GM21723 (cell line): ENCODE measurements around the gene INSR.

Experiments
- ATAC-seq: cut with Tn5 transposase; IDR thresholded peaks from one replicate; pipeline ENCODE4 v1.9.1; 2021; ENCODE audit warnings: mild to moderate bottlenecking, moderate library complexity; ENCODE audit not compliant: unreplicated experiment

The INSR gene

GRCh38 chr19:7197760-7198696, 96.2 kb downstream of the INSR start:
- peak; percentile 83 for ATAC-seq

- ATAC-seq: peak; percentile 68
These were observed 97.0 kb downstream of the INSR start for GRCh38 chr19:7197119-7197759.

GRCh38 chr19:7196763-7197118, 97.5 kb downstream of the INSR start:
- ATAC-seq: no peak

GRCh38 chr19:7195046-7195445, 99.2 kb downstream of the INSR start:
- no peak for ATAC-seq

GRCh38 chr19:7194566-7194965, 99.6 kb downstream of the INSR start:
- ATAC-seq: no peak

- no peak for ATAC-seq
These were observed 102.1 kb downstream of the INSR start for GRCh38 chr19:7191946-7192691.

GRCh38 chr19:7188698-7189629, 105.2 kb downstream of the INSR start:
- no peak for ATAC-seq

- ATAC-seq: no peak
These were observed 106.4 kb downstream of the INSR start for GRCh38 chr19:7187605-7188339.

GRCh38 chr19:7182489-7182888, 111.7 kb downstream of the INSR start:
- no peak for ATAC-seq

- ATAC-seq: no peak
These were observed 114.3 kb downstream of the INSR start for GRCh38 chr19:7179917-7180306.

GRCh38 chr19:7177926-7178325, 116.3 kb downstream of the INSR start:
- ATAC-seq: no peak

- no peak for ATAC-seq
These were observed 117.4 kb downstream of the INSR start for GRCh38 chr19:7176792-7177191.

GRCh38 chr19:7172794-7173193, 121.4 kb downstream of the INSR start:
- no peak for ATAC-seq

- no peak for ATAC-seq
These were observed 123.2 kb downstream of the INSR start for GRCh38 chr19:7170983-7171382.

- no peak for ATAC-seq
These were observed 125.3 kb downstream of the INSR start for GRCh38 chr19:7168941-7169340.

- ATAC-seq: no peak
These were observed 132.9 kb downstream of the INSR start for GRCh38 chr19:7161292-7161691.

GRCh38 chr19:7159105-7159933, 134.9 kb downstream of the INSR start:
- no peak for ATAC-seq

- no peak for ATAC-seq
These were observed 141.2 kb downstream of the INSR start for GRCh38 chr19:7153022-7153421.

- no peak for ATAC-seq
These were observed 141.6 kb downstream of the INSR start for GRCh38 chr19:7152568-7152967.
